Neural progenitor cell (in vitro differentiated cells): ENCODE data around the gene UCP3. TPM values are rescaled to one million over a fixed set of nuclear protein-coding genes. Genes with fewer than 3 reads are reported as not detected.

ENCODE experiments used
- DNase-seq: peaks from one replicate; pipeline ENCODE4 v3.0.0-alpha.2; 2016; ENCODE audit warnings: low spot score
- H2AFZ ChIP-seq: fragments of 200-600 bp; sonication (generic); replicated peaks from 2 replicates; pipeline ENCODE4 v1.6.1; 2016; ENCODE audit warnings: antibody characterized with exemption
- H3F3A ChIP-seq: fragments of 200-600 bp; sonication (generic); 2 replicates; pipeline ENCODE4 v1.6.1; 2016; ENCODE audit warnings: antibody characterized with exemption, low read depth
- H3K27ac ChIP-seq: fragments of 200-600 bp; sonication (generic); 2 replicates; pipeline ENCODE4 v1.5.1; 2016; ENCODE audit warnings: mild to moderate bottlenecking
- H3K27me3 ChIP-seq: fragments of 200-600 bp; sonication (generic); 2 replicates; pipeline ENCODE4 v1.6.1; 2016; ENCODE audit warnings: mild to moderate bottlenecking, moderate library complexity
- H3K36me3 ChIP-seq: fragments of 200-600 bp; sonication (generic); 2 replicates; pipeline ENCODE4 v1.5.1; 2016
- H3K4me1 ChIP-seq: fragments of 200-600 bp; sonication (generic); 2 replicates; pipeline ENCODE4 v1.6.1; 2016; ENCODE audit warnings: mixed run types
- H3K4me2 ChIP-seq: fragments of 200-600 bp; sonication (generic); 2 replicates; pipeline ENCODE4 v1.6.1; 2016
- H3K4me3 ChIP-seq: fragments of 200-600 bp; sonication (generic); 2 replicates; pipeline ENCODE4 v1.5.1; 2016
- H3K79me2 ChIP-seq: fragments of 200-600 bp; sonication (generic); 2 replicates; pipeline ENCODE4 v1.6.1; 2016; ENCODE audit warnings: low read depth
- H3K9ac ChIP-seq: fragments of 200-600 bp; sonication (generic); 2 replicates; pipeline ENCODE4 v1.6.1; 2016
- H3K9me3 ChIP-seq: fragments of 200-600 bp; sonication (generic); 2 replicates; pipeline ENCODE4 v1.5.1; 2016; ENCODE audit warnings: low read depth
- H4K20me1 ChIP-seq: fragments of 200-600 bp; sonication (generic); 2 replicates; pipeline ENCODE4 v1.6.1; 2016; ENCODE audit warnings: low read depth
- H3K27ac Mint-ChIP-seq: 3 replicates; pipeline ENCODE4 v1.8.0; 2021; ENCODE audit warnings: mixed read lengths
- H3K27me3 Mint-ChIP-seq: 2 replicates; pipeline ENCODE4 v1.8.0; 2022; ENCODE audit warnings: low read depth, mild to moderate bottlenecking, inconsistent platforms, moderate library complexity, mixed read lengths; ENCODE audit not compliant: insufficient read depth
- H3K36me3 Mint-ChIP-seq: 3 replicates; pipeline ENCODE4 v1.8.0; 2021; ENCODE audit warnings: mixed read lengths
- H3K4me1 Mint-ChIP-seq: 3 replicates; pipeline ENCODE4 v1.8.0; 2021; ENCODE audit warnings: mixed read lengths
- H3K4me3 Mint-ChIP-seq: 3 replicates; pipeline ENCODE4 v1.8.0; 2021; ENCODE audit warnings: mild to moderate bottlenecking, moderate library complexity, mixed read lengths
- H3K9me3 Mint-ChIP-seq: 3 replicates; pipeline ENCODE4 v1.8.0; 2020; ENCODE audit warnings: mixed read lengths
- CTCF ChIP-seq: fragments of 200-600 bp; sonication (generic); IDR thresholded peaks from 2 replicates; pipeline ENCODE4 v1.5.1; 2017; ENCODE audit warnings: antibody characterized with exemption, mild to moderate bottlenecking
- EZH2 ChIP-seq: fragments of 200-600 bp; sonication (generic); IDR thresholded peaks from 2 replicates; pipeline ENCODE4 v1.6.1; 2017; ENCODE audit warnings: antibody characterized with exemption, mild to moderate bottlenecking, moderate library complexity
- EZH2phosphoT487 ChIP-seq: fragments of 200-600 bp; sonication (generic); IDR thresholded peaks from 2 replicates; pipeline ENCODE4 v1.6.1; 2017; ENCODE audit warnings: antibody characterized with exemption
- total RNA-seq: library from RNA; depleted of rRNA; stranded (reverse); fragments of >200 nt; gene quantifications from 2 replicates; pipeline ENCODE4 v1.2.3, GENCODE V29; 2015; ENCODE audit warnings: low replicate concordance

UCP3 gene
- total RNA-seq, 1 donor from 2014 or later, result not detected

GRCh38 chr11:74030723-74031676, 22.1 kb upstream of the UCP3 start:
- H4K20me1 ChIP-seq, result no peaks in the 10 kb centered on the region
- no peak overlapping the region for H2AFZ ChIP-seq
- Mint-ChIP-seq H3K4me1 (no peaks in the 10 kb centered on the region), H3K27me3 (no peaks in the 10 kb centered on the region), H3K9me3 (no peaks in the 10 kb centered on the region), H3K36me3 (peaks cover 19% of the 10 kb centered on the region), H3K27ac (no peak overlapping the region), H3K4me3 (no peak overlapping the region)
- H3K36me3 ChIP-seq, result no peaks in the 10 kb centered on the region
- no peak overlapping the region for H3K4me2 ChIP-seq
- no peaks in the 10 kb centered on the region for H3K27me3 ChIP-seq
- H3F3A ChIP-seq, result no peaks in the 10 kb centered on the region
- DNase-seq, result no peak
- no peak overlapping the region for H3K9ac ChIP-seq
- H3K4me3 ChIP-seq, result no peak overlapping the region
- no peaks in the 10 kb centered on the region for H3K79me2 ChIP-seq
- H3K9me3 ChIP-seq, result no peaks in the 10 kb centered on the region
- H3K4me1 ChIP-seq, result no peaks in the 10 kb centered on the region
- H3K27ac ChIP-seq, result no peak overlapping the region
- TF ChIP-seq EZH2phosphoT487 (no peak), EZH2 (no peak), CTCF (no peak)

- H3K4me2 ChIP-seq, result no peak overlapping the region
- DNase-seq, result no peak
- no peak overlapping the region for H3K27ac Mint-ChIP-seq
Measured at GRCh38 chr11:74025467-74026166, 16.7 kb upstream of the UCP3 start.

More at GRCh38 chr11:74025467-74026166, 16.7 kb upstream of the UCP3 start:
- Mint-ChIP-seq H3K4me3 (no peak overlapping the region), H3K27me3 (no peaks in the 10 kb centered on the region), H3K9me3 (no peaks in the 10 kb centered on the region), H3K4me1 (no peaks in the 10 kb centered on the region), H3K36me3 (peaks cover 13% of the 10 kb centered on the region)
- Histone ChIP-seq H3K27ac (no peak overlapping the region), H3K4me1 (no peaks in the 10 kb centered on the region), H4K20me1 (no peaks in the 10 kb centered on the region), H3K9me3 (no peaks in the 10 kb centered on the region), H3K36me3 (no peaks in the 10 kb centered on the region), H3K27me3 (no peaks in the 10 kb centered on the region), H3K9ac (no peak overlapping the region), H2AFZ (no peak overlapping the region), H3K79me2 (no peaks in the 10 kb centered on the region), H3F3A (no peaks in the 10 kb centered on the region), H3K4me3 (no peak overlapping the region)
- TF ChIP-seq EZH2, result no peak
- TF ChIP-seq CTCF, result no peak
- TF ChIP-seq EZH2phosphoT487, result no peak
